GM18507 (cell line): Measurements from ENCODE around the gene CTDSP2.
"Not testable (repeated sequence)": the region's sequence is repeated elsewhere in the genome, so short reads cannot be mapped to it uniquely, and the experiment has no call there.

ENCODE experiments used
- DNase-seq: peaks from one replicate; pipeline ENCODE4 v3.0.0; 2011; ENCODE audit warnings: low read depth; ENCODE audit not compliant: insufficient read length; ENCODE audit errors: extremely low spot score
- FAIRE-seq: peaks from 2 replicates; lab custom pipeline; 2011; peaks lifted over from hg19 to GRCh38; lab: Jason Lieb, UNC

Gene CTDSP2

DNA sequence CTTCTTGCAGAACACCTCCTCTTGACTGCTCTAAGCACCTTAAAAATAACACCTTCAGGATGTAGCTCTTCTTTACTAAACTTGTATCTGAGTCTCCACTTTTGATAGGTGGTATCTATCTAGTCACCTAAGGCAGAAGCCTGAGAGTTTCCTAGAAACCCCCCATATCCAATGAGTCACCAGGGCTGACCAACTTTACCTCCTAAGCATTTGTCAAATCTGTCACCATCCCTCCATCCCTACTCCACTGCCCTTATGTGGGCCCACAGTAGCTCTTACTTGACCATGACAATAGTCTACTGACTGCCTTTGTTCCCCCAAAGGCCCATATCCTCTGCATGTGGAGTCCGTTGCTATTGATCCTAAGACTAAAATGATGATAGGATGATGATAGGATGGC is 43.9 kb downstream of the CTDSP2 start:
- FAIRE-seq, result no peak
- DNase-seq, result no peak

- DNase-seq (no peak), FAIRE-seq (no peak)
Observed at GRCh38 chr12:57800965-57801364, 45.6 kb downstream of the CTDSP2 start.

- FAIRE-seq (no peak), DNase-seq (no peak)
Observed at GRCh38 chr12:57797933-57798332, 48.6 kb downstream of the CTDSP2 start.

- no peak for DNase-seq
- no peak for FAIRE-seq
Observed at GRCh38 chr12:57796996-57797395, 49.5 kb downstream of the CTDSP2 start.

DNA sequence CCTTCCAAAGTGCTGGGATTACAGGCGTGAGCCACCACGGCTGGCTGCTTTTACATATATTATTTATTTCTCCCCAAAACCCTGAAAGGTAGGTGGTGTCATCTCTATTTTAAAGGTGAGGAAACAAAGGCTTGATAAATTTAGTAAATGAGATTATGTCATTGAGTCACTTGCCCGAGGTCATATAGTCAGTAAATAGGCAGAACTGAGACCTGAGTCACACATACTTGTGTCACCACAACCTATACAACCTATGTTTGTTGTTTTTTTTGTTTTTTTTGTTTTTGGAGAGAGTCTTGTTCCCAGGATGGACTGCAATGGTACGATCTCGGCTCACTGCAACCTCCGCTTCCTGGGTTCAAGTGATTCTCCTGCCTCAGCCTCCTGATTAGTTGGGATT is 51.2 kb downstream of the CTDSP2 start:
- FAIRE-seq (no peak), DNase-seq (no peak)

- no peak for DNase-seq
- no peak for FAIRE-seq
Observed at GRCh38 chr12:57793920-57794319, 52.6 kb downstream of the CTDSP2 start.

GRCh38 chr12:57783861-57784260 is 62.7 kb downstream of the CTDSP2 start:
- DNase-seq, result no peak
- no peak for FAIRE-seq

DNA sequence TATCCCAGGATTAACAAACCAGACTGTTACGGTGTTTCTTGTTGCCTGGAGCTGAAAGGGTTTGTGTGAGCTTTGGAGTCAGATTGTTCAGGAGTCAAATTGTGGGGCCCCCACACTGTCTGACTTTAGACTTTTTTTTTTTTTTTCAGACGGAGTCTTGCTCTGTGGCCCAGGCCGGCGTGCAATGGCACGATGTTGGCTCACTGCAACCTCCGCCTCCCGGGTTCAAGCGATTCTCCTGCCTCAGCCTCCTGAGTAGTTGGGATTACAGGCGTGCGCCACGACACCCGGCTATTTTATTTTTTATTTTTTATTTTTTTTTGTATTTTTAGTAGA is 63.1 kb downstream of the CTDSP2 start:
- DNase-seq (no peak), FAIRE-seq (no peak)

- peak; percentile 92 for FAIRE-seq
- peak; percentile 85 for DNase-seq
Observed at GRCh38 chr12:57782608-57783465, 63.7 kb downstream of the CTDSP2 start, which contains the start of gene TSFM. Gene TSFM, plus strand, starts transcription at chr12:57782787. Its CDS starts 15 bp downstream, at chr12:57782802.

DNA sequence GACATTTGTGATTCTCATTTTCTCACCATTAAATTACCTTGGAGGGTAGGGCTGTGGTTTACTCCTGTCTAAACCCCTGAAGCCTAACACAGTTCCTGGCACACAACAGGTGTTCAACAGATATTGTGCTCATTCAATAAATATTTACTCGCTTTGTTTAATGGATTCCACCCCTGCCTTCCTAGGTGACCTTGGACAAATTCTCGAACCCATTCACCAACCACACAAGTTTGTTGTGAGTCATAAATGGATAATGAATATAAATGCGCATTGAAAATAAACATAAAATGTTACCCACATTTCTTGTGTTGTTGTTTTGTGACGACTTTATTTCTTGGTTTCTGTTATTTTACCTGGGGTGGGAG is 64.3 kb downstream of the CTDSP2 start:
- DNase-seq (no peak), FAIRE-seq (no peak)

DNA sequence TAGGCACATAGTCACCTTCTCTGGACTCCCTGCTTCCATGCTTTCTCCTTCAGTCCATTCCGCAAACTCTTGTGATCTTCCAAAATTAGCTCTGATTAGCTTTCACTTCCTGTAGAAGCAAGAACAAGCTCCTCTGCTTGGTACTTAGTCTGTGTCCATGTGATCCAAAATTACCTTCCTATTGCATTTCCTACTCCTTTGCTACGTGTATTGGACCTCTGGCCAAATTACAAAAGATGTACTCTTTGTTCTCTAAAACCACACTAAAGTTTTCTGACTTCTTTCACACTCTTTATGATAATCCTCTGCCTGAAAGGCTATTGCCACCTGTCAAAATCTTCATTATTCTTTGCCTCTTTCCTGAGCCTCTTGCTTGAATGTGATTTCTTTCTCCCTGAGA is 64.7 kb downstream of the CTDSP2 start:
- DNase-seq (no peak), FAIRE-seq (no peak)

- no peak for FAIRE-seq
- DNase-seq, result no peak
Observed at GRCh38 chr12:57781244-57781643, 65.3 kb downstream of the CTDSP2 start.

DNA sequence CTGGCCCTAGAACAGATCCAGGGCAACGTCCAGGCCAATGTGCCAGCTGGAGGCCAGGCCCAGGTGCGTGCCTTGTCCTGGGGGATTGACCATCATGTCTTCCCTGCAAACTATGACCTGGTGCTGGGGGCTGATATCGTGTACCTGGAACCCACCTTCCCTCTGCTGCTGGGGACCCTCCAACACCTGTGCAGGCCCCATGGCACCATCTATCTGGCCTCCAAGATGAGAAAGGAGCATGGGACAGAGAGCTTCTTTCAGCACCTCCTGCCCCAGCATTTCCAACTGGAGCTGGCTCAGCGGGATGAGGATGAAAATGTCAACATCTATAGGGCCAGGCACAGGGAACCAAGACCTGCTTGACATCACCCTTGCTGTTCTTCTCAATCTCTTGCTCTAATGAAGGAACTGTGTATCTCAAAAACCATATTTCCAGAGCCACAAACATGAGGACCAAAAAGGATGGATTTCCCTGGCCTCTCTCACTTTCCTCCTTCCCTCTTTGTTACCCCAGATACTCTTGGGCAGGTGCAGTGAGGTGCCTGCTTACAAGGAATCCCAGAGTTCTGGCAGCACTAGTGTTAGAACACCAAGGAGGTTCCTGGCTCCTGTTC is 66.1 kb downstream of the CTDSP2 start:
- FAIRE-seq, result no peak
- no peak for DNase-seq

DNA sequence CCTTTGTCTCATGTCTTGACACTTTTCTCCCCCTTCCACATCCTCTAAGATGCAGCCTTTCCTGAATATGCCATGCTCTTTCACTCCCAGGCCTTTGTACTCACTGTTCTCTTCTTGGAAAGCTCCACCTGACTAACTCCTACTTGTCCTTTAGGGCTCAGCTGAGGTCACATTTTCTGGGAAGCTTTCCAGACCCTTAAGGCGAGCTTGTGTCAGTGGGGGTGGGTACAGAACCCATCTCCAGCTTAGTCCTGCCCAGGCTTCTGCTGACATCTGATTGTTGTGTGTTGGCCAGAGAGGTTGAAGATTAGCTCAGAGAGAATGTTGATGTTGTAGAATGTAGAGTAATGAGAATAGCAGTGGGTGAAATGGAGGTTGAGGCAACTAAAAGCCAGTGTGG is 66.8 kb downstream of the CTDSP2 start:
- DNase-seq (no peak), FAIRE-seq (no peak)

GRCh38 chr12:57777911-57778310 is 68.6 kb downstream of the CTDSP2 start:
- DNase-seq (no peak), FAIRE-seq (no peak)

DNA sequence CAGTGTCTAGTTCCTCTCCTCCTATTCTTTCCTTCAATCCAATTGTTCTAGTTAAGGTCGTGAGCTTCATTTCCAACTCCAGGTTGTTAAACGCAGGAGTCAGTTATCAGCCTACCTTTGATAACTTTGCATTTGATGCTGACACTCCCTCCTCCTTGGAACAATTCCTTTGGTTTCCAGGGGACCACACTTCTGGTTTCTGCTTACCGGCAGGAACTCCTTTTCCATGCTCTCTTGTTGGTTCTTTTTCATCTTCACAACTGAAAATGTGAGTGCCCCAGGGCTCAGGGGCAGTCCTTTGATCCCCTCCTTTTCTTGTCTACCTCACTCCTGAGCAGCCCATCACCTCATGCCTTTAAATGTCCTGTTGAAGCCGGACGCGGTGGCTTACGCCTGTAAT is 69.2 kb downstream of the CTDSP2 start:
- FAIRE-seq (no peak), DNase-seq (no peak)

DNA sequence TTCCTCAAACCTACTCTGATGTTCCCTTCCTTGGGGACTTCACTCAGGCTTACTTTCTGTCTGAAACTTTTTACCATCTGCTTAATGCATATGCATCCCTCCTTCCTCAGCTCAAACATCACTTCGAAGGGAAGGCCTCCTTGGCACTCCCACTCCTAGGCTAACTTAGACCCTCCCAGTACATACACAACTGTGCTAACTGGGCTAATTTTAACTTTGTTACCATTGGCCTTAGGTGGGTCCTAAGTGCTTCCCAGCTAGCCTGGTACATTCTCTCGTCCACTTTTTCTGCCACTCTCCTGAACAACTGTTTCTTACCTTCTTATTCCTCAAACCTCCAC is 70.3 kb downstream of the CTDSP2 start:
- DNase-seq, result no peak
- FAIRE-seq, result no peak

DNA sequence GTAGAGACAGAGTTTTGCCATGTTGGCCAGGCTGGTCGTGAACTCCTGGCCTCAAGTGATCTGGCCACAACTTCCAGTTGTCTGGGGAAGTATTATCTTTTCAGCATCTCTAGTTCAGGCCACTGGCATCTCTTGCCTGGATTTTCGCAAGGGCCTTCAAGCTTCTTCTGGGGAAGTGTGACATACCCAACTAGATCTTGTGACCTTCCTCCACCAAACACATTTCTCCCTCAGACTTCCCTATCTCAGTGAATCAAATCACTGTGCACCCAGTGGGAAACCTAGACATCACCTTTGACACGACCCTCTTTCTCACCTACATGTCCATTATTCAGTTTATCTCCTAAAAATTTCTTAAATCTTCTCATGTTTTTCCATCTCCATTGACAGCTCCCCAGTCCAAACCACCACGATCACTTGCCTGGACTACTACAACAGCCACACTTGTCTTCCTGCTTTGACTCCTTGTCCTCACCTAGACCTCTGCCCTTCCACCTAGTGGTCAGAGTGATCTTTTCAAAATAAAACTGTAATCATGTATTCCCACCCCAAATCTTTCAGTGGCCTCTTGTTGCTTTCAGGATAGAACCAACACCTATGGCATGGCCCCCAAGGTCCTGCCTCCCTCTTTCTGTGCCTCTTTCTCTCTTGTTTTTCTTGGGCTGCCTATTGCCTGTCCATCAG is 70.8 kb downstream of the CTDSP2 start:
- no peak for FAIRE-seq

DNA sequence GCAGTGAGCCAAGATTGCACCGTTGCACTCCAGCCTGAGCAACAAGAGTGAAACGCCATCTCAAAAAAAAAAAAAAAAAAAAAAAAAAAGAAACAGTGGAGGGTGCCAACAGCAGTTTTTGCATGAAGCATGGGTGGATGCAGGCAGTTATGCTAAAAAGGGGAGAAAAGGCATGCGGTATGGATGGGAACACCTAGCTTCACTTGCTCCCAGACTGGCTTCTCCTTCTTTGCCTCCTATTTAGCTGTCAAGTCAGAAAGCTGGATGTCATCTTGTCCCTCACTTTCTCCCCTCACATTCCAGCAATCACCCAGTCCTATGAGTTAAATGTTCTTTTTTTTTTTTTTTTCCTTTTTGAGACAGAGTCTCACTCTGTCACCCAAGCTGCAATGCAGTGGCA is 71.5 kb downstream of the CTDSP2 start:
- DNase-seq, result no peak
- FAIRE-seq, result no peak

More for the DNA sequence above, 70.8 kb downstream of the CTDSP2 start:
- no peak for DNase-seq

GRCh38 chr12:57774634-57775033 is 71.9 kb downstream of the CTDSP2 start:
- not testable (repeated sequence) for FAIRE-seq

More at GRCh38 chr12:57774634-57775033, 71.9 kb downstream of the CTDSP2 start:
- DNase-seq, result not testable (repeated sequence)
